ENCODE measurements around the gene PHTF2.

DNA sequence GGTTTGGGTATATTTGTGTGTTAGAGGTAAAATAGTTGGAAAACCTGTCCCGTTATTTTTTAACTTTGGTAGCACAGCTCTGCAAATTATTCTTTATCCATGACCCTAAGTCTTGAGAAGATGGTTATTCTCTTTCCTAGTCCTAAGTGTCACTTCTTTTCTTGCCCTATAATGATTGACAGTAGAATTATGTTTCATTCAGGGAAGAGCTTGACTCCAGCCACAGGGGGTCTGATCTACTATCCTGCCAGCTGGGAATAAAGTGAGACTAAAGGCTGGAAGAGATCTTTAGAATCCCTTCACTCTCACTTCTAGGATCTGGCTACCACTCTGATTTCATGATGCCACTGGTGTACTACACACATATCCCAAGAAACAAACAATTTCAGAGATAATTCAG lies 90.4 kb downstream of the PHTF2 start:
- TF ChIP-seq, protein P1, sequence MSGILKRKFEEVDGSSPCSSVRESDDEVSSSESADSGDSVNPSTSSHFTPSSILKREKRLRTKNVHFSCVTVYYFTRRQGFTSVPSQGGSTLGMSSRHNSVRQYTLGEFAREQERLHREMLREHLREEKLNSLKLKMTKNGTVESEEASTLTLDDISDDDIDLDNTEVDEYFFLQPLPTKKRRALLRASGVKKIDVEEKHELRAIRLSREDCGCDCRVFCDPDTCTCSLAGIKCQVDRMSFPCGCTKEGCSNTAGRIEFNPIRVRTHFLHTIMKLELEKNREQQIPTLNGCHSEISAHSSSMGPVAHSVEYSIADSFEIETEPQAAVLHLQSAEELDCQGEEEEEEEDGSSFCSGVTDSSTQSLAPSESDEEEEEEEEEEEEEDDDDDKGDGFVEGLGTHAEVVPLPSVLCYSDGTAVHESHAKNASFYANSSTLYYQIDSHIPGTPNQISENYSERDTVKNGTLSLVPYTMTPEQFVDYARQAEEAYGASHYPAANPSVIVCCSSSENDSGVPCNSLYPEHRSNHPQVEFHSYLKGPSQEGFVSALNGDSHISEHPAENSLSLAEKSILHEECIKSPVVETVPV (CRISPR knock-in tag; IDR thresholded peaks at IDR 0.05): no peak
- TF ChIP-seq, protein P2, sequence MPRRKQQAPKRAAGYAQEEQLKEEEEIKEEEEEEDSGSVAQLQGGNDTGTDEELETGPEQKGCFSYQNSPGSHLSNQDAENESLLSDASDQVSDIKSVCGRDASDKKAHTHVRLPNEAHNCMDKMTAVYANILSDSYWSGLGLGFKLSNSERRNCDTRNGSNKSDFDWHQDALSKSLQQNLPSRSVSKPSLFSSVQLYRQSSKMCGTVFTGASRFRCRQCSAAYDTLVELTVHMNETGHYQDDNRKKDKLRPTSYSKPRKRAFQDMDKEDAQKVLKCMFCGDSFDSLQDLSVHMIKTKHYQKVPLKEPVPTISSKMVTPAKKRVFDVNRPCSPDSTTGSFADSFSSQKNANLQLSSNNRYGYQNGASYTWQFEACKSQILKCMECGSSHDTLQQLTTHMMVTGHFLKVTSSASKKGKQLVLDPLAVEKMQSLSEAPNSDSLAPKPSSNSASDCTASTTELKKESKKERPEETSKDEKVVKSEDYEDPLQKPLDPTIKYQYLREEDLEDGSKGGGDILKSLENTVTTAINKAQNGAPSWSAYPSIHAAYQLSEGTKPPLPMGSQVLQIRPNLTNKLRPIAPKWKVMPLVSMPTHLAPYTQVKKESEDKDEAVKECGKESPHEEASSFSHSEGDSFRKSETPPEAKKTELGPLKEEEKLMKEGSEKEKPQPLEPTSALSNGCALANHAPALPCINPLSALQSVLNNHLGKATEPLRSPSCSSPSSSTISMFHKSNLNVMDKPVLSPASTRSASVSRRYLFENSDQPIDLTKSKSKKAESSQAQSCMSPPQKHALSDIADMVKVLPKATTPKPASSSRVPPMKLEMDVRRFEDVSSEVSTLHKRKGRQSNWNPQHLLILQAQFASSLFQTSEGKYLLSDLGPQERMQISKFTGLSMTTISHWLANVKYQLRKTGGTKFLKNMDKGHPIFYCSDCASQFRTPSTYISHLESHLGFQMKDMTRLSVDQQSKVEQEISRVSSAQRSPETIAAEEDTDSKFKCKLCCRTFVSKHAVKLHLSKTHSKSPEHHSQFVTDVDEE (CRISPR knock-in tag; IDR thresholded peaks at IDR 0.05): no peak
- TF ChIP-seq, protein P3, sequence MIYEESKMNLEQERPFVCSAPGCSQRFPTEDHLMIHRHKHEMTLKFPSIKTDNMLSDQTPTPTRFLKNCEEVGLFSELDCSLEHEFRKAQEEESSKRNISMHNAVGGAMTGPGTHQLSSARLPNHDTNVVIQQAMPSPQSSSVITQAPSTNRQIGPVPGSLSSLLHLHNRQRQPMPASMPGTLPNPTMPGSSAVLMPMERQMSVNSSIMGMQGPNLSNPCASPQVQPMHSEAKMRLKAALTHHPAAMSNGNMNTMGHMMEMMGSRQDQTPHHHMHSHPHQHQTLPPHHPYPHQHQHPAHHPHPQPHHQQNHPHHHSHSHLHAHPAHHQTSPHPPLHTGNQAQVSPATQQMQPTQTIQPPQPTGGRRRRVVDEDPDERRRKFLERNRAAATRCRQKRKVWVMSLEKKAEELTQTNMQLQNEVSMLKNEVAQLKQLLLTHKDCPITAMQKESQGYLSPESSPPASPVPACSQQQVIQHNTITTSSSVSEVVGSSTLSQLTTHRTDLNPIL (CRISPR knock-in tag; IDR thresholded peaks at IDR 0.05; ENCODE audit: low read depth): no peak
- TF ChIP-seq CSDC2 (CRISPR knock-in tag; IDR thresholded peaks at IDR 0.05): no peak
- TF ChIP-seq ZFP30 (CRISPR knock-in tag; IDR thresholded peaks at IDR 0.05): no peak
- TF ChIP-seq ZFP3 (CRISPR knock-in tag; IDR thresholded peaks at IDR 0.05): no peak
- no peak for TF ChIP-seq BACH2 (CRISPR knock-in tag; IDR thresholded peaks at IDR 0.05; ENCODE audit: borderline replicate concordance)
- no peak for TF ChIP-seq RARB (CRISPR knock-in tag; IDR thresholded peaks at IDR 0.05)
- TF ChIP-seq OSR1 (CRISPR knock-in tag; IDR thresholded peaks at IDR 0.05): no peak
- TF ChIP-seq ZC3H10 (CRISPR knock-in tag; IDR thresholded peaks at IDR 0.05): no peak
- TF ChIP-seq, protein P4, sequence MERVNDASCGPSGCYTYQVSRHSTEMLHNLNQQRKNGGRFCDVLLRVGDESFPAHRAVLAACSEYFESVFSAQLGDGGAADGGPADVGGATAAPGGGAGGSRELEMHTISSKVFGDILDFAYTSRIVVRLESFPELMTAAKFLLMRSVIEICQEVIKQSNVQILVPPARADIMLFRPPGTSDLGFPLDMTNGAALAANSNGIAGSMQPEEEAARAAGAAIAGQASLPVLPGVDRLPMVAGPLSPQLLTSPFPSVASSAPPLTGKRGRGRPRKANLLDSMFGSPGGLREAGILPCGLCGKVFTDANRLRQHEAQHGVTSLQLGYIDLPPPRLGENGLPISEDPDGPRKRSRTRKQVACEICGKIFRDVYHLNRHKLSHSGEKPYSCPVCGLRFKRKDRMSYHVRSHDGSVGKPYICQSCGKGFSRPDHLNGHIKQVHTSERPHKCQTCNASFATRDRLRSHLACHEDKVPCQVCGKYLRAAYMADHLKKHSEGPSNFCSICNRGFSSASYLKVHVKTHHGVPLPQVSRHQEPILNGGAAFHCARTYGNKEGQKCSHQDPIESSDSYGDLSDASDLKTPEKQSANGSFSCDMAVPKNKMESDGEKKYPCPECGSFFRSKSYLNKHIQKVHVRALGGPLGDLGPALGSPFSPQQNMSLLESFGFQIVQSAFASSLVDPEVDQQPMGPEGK (CRISPR knock-in tag; IDR thresholded peaks at IDR 0.05; ENCODE audit: borderline replicate concordance): no peak

Data from SK-N-SH treated with all-trans-retinoic acid at 6 μM for 48 hours (cell line).